K562 (cell line): ENCODE data around the gene B4GALT5. TPM values are rescaled to one million over a fixed set of nuclear protein-coding genes. Genes with fewer than 3 reads are reported as not detected.

ENCODE experiments used
- CCAR2 ChIP-seq: fragments of 200-400 bp; formaldehyde crosslinking; IDR thresholded peaks from 2 replicates; pipeline ENCODE4 v1.6.1; 2017; ENCODE audit warnings: mild to moderate bottlenecking, low read depth, low read length
- CHD4 ChIP-seq: fragments of 200-600 bp; sonication (generic); IDR thresholded peaks from 3 replicates; pipeline ENCODE4 v1.6.1; 2012; ENCODE audit warnings: low read depth, mild to moderate bottlenecking, mixed read lengths, low read length, inconsistent platforms; ENCODE audit not compliant: insufficient read depth, insufficient replicate concordance, poor library complexity, severe bottlenecking
- E2F8 ChIP-seq: fragments of 450-650 bp; IDR thresholded peaks from 2 replicates; pipeline ENCODE4 v1.7.1; 2018; ENCODE audit warnings: mild to moderate bottlenecking, low read depth; ENCODE audit not compliant: partially characterized antibody
- MGA ChIP-seq: fragments of 450-650 bp; IDR thresholded peaks from 2 replicates; pipeline ENCODE4 v1.6.1; 2016; ENCODE audit warnings: mild to moderate bottlenecking, moderate library complexity
- MIER1 ChIP-seq: fragments of 450-650 bp; IDR thresholded peaks from 2 replicates; pipeline ENCODE4 v1.6.1; 2016; ENCODE audit warnings: antibody characterized with exemption, mild to moderate bottlenecking, low read depth
- NBN ChIP-seq: fragments of 450-650 bp; IDR thresholded peaks from 2 replicates; pipeline ENCODE4 v1.6.1; 2016; ENCODE audit warnings: low read depth, mild to moderate bottlenecking
- NR2F6 ChIP-seq: fragments of 450-650 bp; formaldehyde crosslinking; IDR thresholded peaks from 2 replicates; pipeline ENCODE4 v1.4.0; 2020; ENCODE audit warnings: mild to moderate bottlenecking
- NRF1 ChIP-seq, 2 experiments: fragments of 450-650 bp; IDR thresholded peaks in 1 of 2; conservative IDR thresholded peaks in 1 of 2; 2 replicates each; pipeline ENCODE4 v1.6.1; 2014; ENCODE audit warnings: mild to moderate bottlenecking in 2 of 2
- SAP30 ChIP-seq: fragments of 200-600 bp; sonication (generic); IDR thresholded peaks from 2 replicates; pipeline ENCODE4 v1.6.1; 2012; ENCODE audit warnings: borderline replicate concordance, low read depth, mild to moderate bottlenecking, moderate library complexity, low read length, control low read depth, inconsistent platforms; ENCODE audit not compliant: insufficient read depth, poor library complexity, severe bottlenecking
- SMAD2 ChIP-seq: fragments of 150-350 bp; IDR thresholded peaks from 2 replicates; pipeline ENCODE4 v1.6.1; 2014; ENCODE audit warnings: low read depth, mild to moderate bottlenecking, low read length
- SPI1 ChIP-seq: IDR thresholded peaks from 2 replicates; pipeline ENCODE4 v1.6.1; 2011; ENCODE audit warnings: low read depth, low read length, control low read depth, borderline replicate concordance
- ZNF408 ChIP-seq: fragments of 250-450 bp; sonication (Bioruptor Pico); IDR thresholded peaks from 2 replicates; pipeline ENCODE4 v1.4.0; 2020; ENCODE audit warnings: low read depth, mild to moderate bottlenecking, moderate library complexity
- polyA plus RNA-seq, 8 experiments: library from polyadenylated mRNA; depleted of rRNA in 4 of 8; stranded (reverse) in 5 of 8; unstranded in 3 of 8; fragments of >200 nt; fragmentation: Nextera tagmentation in 2 of 8; fragmentation: Illumina TruSeq in 1 of 8; extraction: Ambion mirVana in 2 of 8; extraction: Trizol in 1 of 8; gene quantifications; 2 replicates each; pipeline versions ENCODE4 v1.2.1 to v1.2.3, GENCODE V29; 2011 to 2014; ENCODE audit warnings: inconsistent platforms in 1 of 8, missing spikeins in 1 of 8
- total RNA-seq, 7 experiments: library from RNA; depleted of rRNA in 6 of 7; stranded (reverse); fragments of >200 nt in 6 of 7; fragmentation: Illumina TruSeq in 2 of 7; extraction: Trizol in 2 of 7; gene quantifications; 2 replicates each; pipeline versions ENCODE4 v1.2.1 to v1.2.3, GENCODE V29; 2011 to 2021; ENCODE audit warnings: low replicate concordance in 1 of 7

The B4GALT5 gene
- total and polyA plus RNA-seq, 9 of the 15 experiments (the other 6 are each of a cell fraction or from before 2014, with no cell fraction given), result 8.5 to 32.6 (median 23.4) TPM

- TF ChIP-seq SAP30, result no peak
- TF ChIP-seq NRF1 (conservative IDR thresholded peaks at IDR 0.05 in 1 of 2, IDR thresholded peaks at IDR 0.05 in 1 of 2), result no peak
- TF ChIP-seq MGA, result no peak; the same call in 1 of the 2 replicates
- TF ChIP-seq MIER1, result no peak
- TF ChIP-seq NR2F6 (CRISPR knock-in tag), result no peak
- TF ChIP-seq SMAD2, result no peak
- TF ChIP-seq CCAR2, result no peak
- TF ChIP-seq ZNF408 (CRISPR knock-in tag), result no peak
- no peak for TF ChIP-seq E2F8
- TF ChIP-seq CHD4, result no peak
- 0 out of 2 replicates have a peak, but pooled peaks have one; percentile 25 for TF ChIP-seq NBN
- TF ChIP-seq SPI1, result no peak
Observed at GRCh38 chr20:49677777-49678758, 35.6 kb downstream of the B4GALT5 start (continued).
